Suppressor macrophage treated with lipopolysaccharide for 1 hour (primary cell): ENCODE measurements around the gene CCDC201.
"Not testable (repeated sequence)": the region's sequence is repeated elsewhere in the genome, so short reads cannot be mapped to it uniquely, and the experiment has no call there.

ENCODE experiments used
- DNase-seq, 3 donors: peaks; one replicate each; pipeline ENCODE4 v3.0.0-alpha.2; 2020 to 2022

Gene CCDC201

GRCh38 chr7:45813771-45814170 lies 59.1 kb downstream of the CCDC201 start:
- DNase-seq, result not testable (repeated sequence)

- no peak for DNase-seq
These were observed 59.9 kb downstream of the CCDC201 start for GRCh38 chr7:45812946-45813345.

GRCh38 chr7:45811652-45812234 lies 61.1 kb downstream of the CCDC201 start:
- DNase-seq, result not testable (repeated sequence)

- DNase-seq, result not testable (repeated sequence)
These were observed 62.4 kb downstream of the CCDC201 start for GRCh38 chr7:45810451-45811005.
